Epithelial cell of proximal tubule (primary cell): ENCODE results near the gene GPC2. TPM values are rescaled to one million over a fixed set of nuclear protein-coding genes. Genes with fewer than 3 reads are reported as not detected.
"Not testable (repeated sequence)": the region's sequence is repeated elsewhere in the genome, so short reads cannot be mapped to it uniquely, and the experiment has no call there.

Experiments used
- DNase-seq: peaks from one replicate; pipeline ENCODE4 v3.0.0-alpha.2; 2011; ENCODE audit warnings: low read depth
- H3K4me3 ChIP-seq: 2 replicates; pipeline ENCODE4 v1.5.1; 2011; ENCODE audit warnings: low read depth, mild to moderate bottlenecking, low read length
- CTCF ChIP-seq: conservative IDR thresholded peaks from 2 replicates; pipeline ENCODE4 v1.5.1; 2012; ENCODE audit warnings: low read depth, mild to moderate bottlenecking, low read length
- total RNA-seq: library from RNA; depleted of rRNA; stranded (reverse); fragments of >200 nt; gene quantifications from 2 replicates; pipeline ENCODE4 v1.2.3, GENCODE V29; 2015

Gene GPC2
- total RNA-seq: 4.1 and 11.0 TPM in 2 replicates

- DNase-seq: peak; percentile 56
- peak within 1 kb of the TSS; percentile 68 for H3K4me3 ChIP-seq
- TF ChIP-seq CTCF: no peak
Measured at GRCh38 chr7:100177045-100178001, at the start of gene GPC2, which contains the start of gene STAG3. Gene GPC2 (minus strand): TSS chr7:100177381. CDS start chr7:100177199, 182 bp downstream. Gene STAG3 (plus strand): TSS chr7:100177918. CDS start chr7:100180557, 2,639 bp downstream.

- not testable (repeated sequence) for H3K4me3 ChIP-seq, DNase-seq
Measured at GRCh38 chr7:100224891-100225290, 47.7 kb upstream of the GPC2 start.

- DNase-seq, H3K4me3 ChIP-seq: not testable (repeated sequence)
Measured at GRCh38 chr7:100223376-100223927, 46.3 kb upstream of the GPC2 start.

GRCh38 chr7:100222445-100223132, 45.4 kb upstream of the GPC2 start:
- no peak for DNase-seq
- H3K4me3 ChIP-seq: no peak overlapping the region
- no peak for TF ChIP-seq CTCF

GRCh38 chr7:100221767-100222444, 44.7 kb upstream of the GPC2 start:
- TF ChIP-seq CTCF: no peak
- H3K4me3 ChIP-seq: no peak overlapping the region
- no peak for DNase-seq

GRCh38 chr7:100221231-100221718, 44.1 kb upstream of the GPC2 start:
- no peak overlapping the region for H3K4me3 ChIP-seq
- no peak for DNase-seq
- TF ChIP-seq CTCF: no peak

- no peak overlapping the region for H3K4me3 ChIP-seq
- no peak for TF ChIP-seq CTCF
- DNase-seq: no peak
Measured at GRCh38 chr7:100220586-100221230, 43.5 kb upstream of the GPC2 start.

GRCh38 chr7:100219801-100220585, 42.8 kb upstream of the GPC2 start, which contains the start of gene PVRIG:
Gene PVRIG (plus strand): TSS chr7:100219949. CDS start chr7:100219971, 22 bp downstream.
- not testable (repeated sequence) for H3K4me3 ChIP-seq, DNase-seq
